Stimulated activated CD8-positive, alpha-beta memory T cell treated with anti-CD3 and anti-CD28 coated beads, Interleukin-4, amount 100 ng/mL, for 24 hours (primary cell): ENCODE measurements around the gene LRRC41.
"Not testable (repeated sequence)": the region's sequence is repeated elsewhere in the genome, so short reads cannot be mapped to it uniquely, and the experiment has no call there.

ENCODE experiments used
- DNase-seq: peaks from one replicate; pipeline ENCODE4 v3.0.0-alpha.2; 2020; ENCODE audit warnings: low read depth

Gene LRRC41

GRCh38 chr1:46285730-46286477, 17.5 kb downstream of the LRRC41 start:
- DNase-seq = peak; percentile 7

- DNase-seq = no peak
Observed at GRCh38 chr1:46284597-46285564, 18.5 kb downstream of the LRRC41 start.

GRCh38 chr1:46284058-46284457, 19.4 kb downstream of the LRRC41 start:
- DNase-seq = no peak

- no peak for DNase-seq
Observed at GRCh38 chr1:46281021-46281420, 22.4 kb downstream of the LRRC41 start.

- no peak for DNase-seq
Observed at GRCh38 chr1:46280092-46280491, 23.3 kb downstream of the LRRC41 start.

- DNase-seq = no peak
Observed at GRCh38 chr1:46278807-46279206, 24.6 kb downstream of the LRRC41 start.

GRCh38 chr1:46277658-46278373, 25.6 kb downstream of the LRRC41 start:
- DNase-seq = no peak

- no peak for DNase-seq
Observed at GRCh38 chr1:46275030-46275337, 28.4 kb downstream of the LRRC41 start.

- no peak for DNase-seq
Observed at GRCh38 chr1:46274225-46275029, 29.0 kb downstream of the LRRC41 start.

- DNase-seq = no peak
Observed at GRCh38 chr1:46268578-46268977, 34.8 kb downstream of the LRRC41 start.

- no peak for DNase-seq
Observed at GRCh38 chr1:46263146-46263545, 40.3 kb downstream of the LRRC41 start.

- no peak for DNase-seq
Observed at GRCh38 chr1:46262508-46262907, 40.9 kb downstream of the LRRC41 start.

- no peak for DNase-seq
Observed at GRCh38 chr1:46256523-46256922, 46.9 kb downstream of the LRRC41 start.

GRCh38 chr1:46254668-46255067, 48.7 kb downstream of the LRRC41 start:
- no peak for DNase-seq

- no peak for DNase-seq
Observed at GRCh38 chr1:46248122-46248920, 55.1 kb downstream of the LRRC41 start.

GRCh38 chr1:46247436-46248121, 55.8 kb downstream of the LRRC41 start, which contains the start of gene RAD54L:
Gene RAD54L (plus strand): TSS chr1:46247763. CDS start chr1:46248406, 643 bp downstream.
- DNase-seq = peak; percentile 94

- peak; percentile 49 for DNase-seq
Observed at GRCh38 chr1:46246548-46247435, 56.6 kb downstream of the LRRC41 start.

- DNase-seq = not testable (repeated sequence)
Observed at GRCh38 chr1:46246136-46246535, 57.3 kb downstream of the LRRC41 start.
